Keratinocyte (primary cell): ENCODE measurements around the gene CLOCK. TPM values are rescaled to one million over a fixed set of nuclear protein-coding genes. Genes with fewer than 3 reads are reported as not detected.

Experiments used
- DNase-seq: peaks from one replicate; pipeline ENCODE4 v3.0.0-alpha.2; 2011; ENCODE audit warnings: low read depth, missing footprints, low spot score
- FAIRE-seq: peaks from 2 replicates; lab custom pipeline; 2011; peaks lifted over from hg19 to GRCh38; lab: Jason Lieb, UNC
- H2AFZ ChIP-seq: 2 replicates; pipeline ENCODE4 v1.6.0; 2012; ENCODE audit warnings: low read length, control low read depth, inconsistent platforms; ENCODE audit not compliant: control insufficient read depth
- H3K27ac ChIP-seq: 2 replicates; pipeline ENCODE4 v1.5.1; 2011; ENCODE audit warnings: low read length; ENCODE audit not compliant: control insufficient read depth, insufficient read depth
- H3K27me3 ChIP-seq: 3 replicates; pipeline ENCODE4 v1.6.0; 2011; ENCODE audit warnings: low read length; ENCODE audit not compliant: control insufficient read depth, insufficient read depth; ENCODE audit errors: extremely low read depth
- H3K36me3 ChIP-seq, 2 experiments: 2 replicates in 1 of 2; 3 replicates in 1 of 2; pipeline ENCODE4 v1.5.1; 2011; ENCODE audit warnings: low read length in 2 of 2, mild to moderate bottlenecking in 1 of 2; ENCODE audit not compliant: control insufficient read depth in 2 of 2, insufficient read depth in 2 of 2; ENCODE audit errors: extremely low read depth in 1 of 2
- H3K4me1 ChIP-seq: 3 replicates; pipeline ENCODE4 v1.5.1; 2011; ENCODE audit warnings: low read length; ENCODE audit not compliant: control insufficient read depth, insufficient read depth; ENCODE audit errors: extremely low read depth
- H3K4me2 ChIP-seq: 3 replicates; pipeline ENCODE4 v1.6.0; 2011; ENCODE audit warnings: low read depth, low read length; ENCODE audit not compliant: control insufficient read depth, insufficient read depth; ENCODE audit errors: extremely low read depth
- H3K4me3 ChIP-seq, 3 experiments: fragments of 200-600 bp in 1 of 3; sonication (generic) in 1 of 3; 2 replicates in 2 of 3; 3 replicates in 1 of 3; pipeline ENCODE4 v1.5.1; 2011 to 2016; ENCODE audit warnings: low read length in 3 of 3, mild to moderate bottlenecking in 3 of 3, control low read depth in 2 of 3, inconsistent platforms in 1 of 3, low read depth in 1 of 3, mixed read lengths in 1 of 3, mixed run types in 1 of 3, moderate library complexity in 1 of 3; ENCODE audit not compliant: control insufficient read depth in 2 of 3, insufficient read depth in 2 of 3; ENCODE audit errors: extremely low read depth in 1 of 3
- H3K79me2 ChIP-seq: 2 replicates; pipeline ENCODE4 v1.6.0; 2012; ENCODE audit warnings: low read length; ENCODE audit not compliant: control insufficient read depth, insufficient read depth
- H3K9ac ChIP-seq: 3 replicates; pipeline ENCODE4 v1.6.0; 2011; ENCODE audit warnings: low read length; ENCODE audit not compliant: control insufficient read depth, insufficient read depth; ENCODE audit errors: extremely low read depth
- H3K9me1 ChIP-seq: 3 replicates; pipeline ENCODE4 v1.6.0; 2011; ENCODE audit warnings: low read length; ENCODE audit not compliant: control insufficient read depth, insufficient read depth; ENCODE audit errors: extremely low read depth
- H3K9me3 ChIP-seq: 2 replicates; pipeline ENCODE4 v1.5.1; 2012; ENCODE audit warnings: low read depth, low read length; ENCODE audit not compliant: control insufficient read depth
- H4K20me1 ChIP-seq: 3 replicates; pipeline ENCODE4 v1.6.0; 2011; ENCODE audit warnings: low read length; ENCODE audit not compliant: control insufficient read depth, insufficient read depth; ENCODE audit errors: extremely low read depth
- EZH2 ChIP-seq: IDR thresholded peaks from one replicate; pipeline ENCODE4 v1.6.1; 2012; ENCODE audit warnings: inconsistent platforms, mild to moderate bottlenecking, low read length, moderate library complexity
- dilution Hi-C: fragments of 300-500 bp; cut with MboI; formaldehyde crosslinking; loops from one replicate; pipeline ENCODE4 v1.7.0; 2020; ENCODE audit warnings: low sequenced_read_pairs; ENCODE audit not compliant: extremely low pct_ligation_motif_present
- polyA plus RNA-seq, 5 experiments: library from polyadenylated mRNA; depleted of rRNA in 3 of 5; stranded (reverse) in 3 of 5; stranded (forward) in 1 of 5; unstranded in 1 of 5; fragments of >200 nt; gene quantifications; 1 replicate in 1 of 5; 2 replicates in 3 of 5; 3 replicates in 1 of 5; pipeline versions ENCODE4 v1.2.1 to v1.2.3, GENCODE V29; 2011 to 2012; ENCODE audit warnings: missing spikeins in 2 of 5, low read depth in 1 of 5, low replicate concordance in 1 of 5
- TF ChIP-seq, protein P1 (sequence below), 3 experiments: IDR thresholded peaks in 1 of 3; conservative IDR thresholded peaks in 1 of 3; optimal IDR thresholded peaks in 1 of 3; 2 replicates in 2 of 3; 3 replicates in 1 of 3; pipeline versions ENCODE3 to v1.5.1; 2011; ENCODE audit warnings: low read length in 3 of 3, mild to moderate bottlenecking in 3 of 3, moderate library complexity in 2 of 3, control low read depth in 1 of 3, inconsistent platforms in 1 of 3; ENCODE audit not compliant: insufficient read depth in 2 of 3; ENCODE audit errors: extremely low read depth in 1 of 3

The CLOCK gene
- polyA plus RNA-seq, 1 donor (not counting 4 experiments of a cell fraction or from before 2014, with no cell fraction given), result 27.1 TPM

DNA sequence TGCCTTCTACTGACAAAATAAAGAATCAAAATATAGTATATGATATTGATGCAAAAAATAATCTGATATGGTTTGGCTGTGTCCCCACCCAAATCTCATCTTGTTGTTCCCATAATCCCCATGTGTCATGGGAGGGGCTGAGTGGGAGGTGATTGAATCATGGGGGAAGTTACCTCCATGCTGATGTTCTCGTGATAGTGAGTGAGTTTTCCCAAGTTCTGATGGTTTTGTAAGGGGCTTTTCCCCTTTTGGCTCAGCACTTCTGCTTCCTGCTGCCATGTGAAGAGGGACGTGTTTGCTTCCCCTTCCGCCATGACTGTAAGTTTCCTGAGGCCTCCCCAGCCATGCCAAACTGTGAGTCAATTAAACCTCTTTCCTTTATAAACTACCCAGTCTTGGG, 80.7 kb downstream of the CLOCK start:
- Histone ChIP-seq H3K4me2 (no peak overlapping the region), H3K4me1 (no peaks in the 10 kb centered on the region), H3K9ac (no peak overlapping the region), H3K9me3 (no peaks in the 10 kb centered on the region), H3K36me3 (peaks cover 0 to 2% of the 10 kb centered on the region in 2 experiments), H3K79me2 (no peaks in the 10 kb centered on the region), H3K27me3 (no peaks in the 10 kb centered on the region), H2AFZ (no peak overlapping the region), H3K4me3 (no peak overlapping the region), H3K27ac (no peak overlapping the region), H4K20me1 (no peaks in the 10 kb centered on the region), H3K9me1 (no peaks in the 10 kb centered on the region)
- dilution Hi-C loops, result no loop called here
- FAIRE-seq (no peak), DNase-seq (no peak)
- TF ChIP-seq, protein P1, sequence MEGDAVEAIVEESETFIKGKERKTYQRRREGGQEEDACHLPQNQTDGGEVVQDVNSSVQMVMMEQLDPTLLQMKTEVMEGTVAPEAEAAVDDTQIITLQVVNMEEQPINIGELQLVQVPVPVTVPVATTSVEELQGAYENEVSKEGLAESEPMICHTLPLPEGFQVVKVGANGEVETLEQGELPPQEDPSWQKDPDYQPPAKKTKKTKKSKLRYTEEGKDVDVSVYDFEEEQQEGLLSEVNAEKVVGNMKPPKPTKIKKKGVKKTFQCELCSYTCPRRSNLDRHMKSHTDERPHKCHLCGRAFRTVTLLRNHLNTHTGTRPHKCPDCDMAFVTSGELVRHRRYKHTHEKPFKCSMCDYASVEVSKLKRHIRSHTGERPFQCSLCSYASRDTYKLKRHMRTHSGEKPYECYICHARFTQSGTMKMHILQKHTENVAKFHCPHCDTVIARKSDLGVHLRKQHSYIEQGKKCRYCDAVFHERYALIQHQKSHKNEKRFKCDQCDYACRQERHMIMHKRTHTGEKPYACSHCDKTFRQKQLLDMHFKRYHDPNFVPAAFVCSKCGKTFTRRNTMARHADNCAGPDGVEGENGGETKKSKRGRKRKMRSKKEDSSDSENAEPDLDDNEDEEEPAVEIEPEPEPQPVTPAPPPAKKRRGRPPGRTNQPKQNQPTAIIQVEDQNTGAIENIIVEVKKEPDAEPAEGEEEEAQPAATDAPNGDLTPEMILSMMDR (optimal IDR thresholded peaks at IDR 0.05 in 1 of 3, IDR thresholded peaks at IDR 0.05 in 1 of 3, conservative IDR thresholded peaks at IDR 0.05 in 1 of 3; ENCODE audit: extremely low read depth in 1 of 3, insufficient read depth in 2 of 3, low read length in 3 of 3), result no peak
- TF ChIP-seq EZH2, result no peak

DNA sequence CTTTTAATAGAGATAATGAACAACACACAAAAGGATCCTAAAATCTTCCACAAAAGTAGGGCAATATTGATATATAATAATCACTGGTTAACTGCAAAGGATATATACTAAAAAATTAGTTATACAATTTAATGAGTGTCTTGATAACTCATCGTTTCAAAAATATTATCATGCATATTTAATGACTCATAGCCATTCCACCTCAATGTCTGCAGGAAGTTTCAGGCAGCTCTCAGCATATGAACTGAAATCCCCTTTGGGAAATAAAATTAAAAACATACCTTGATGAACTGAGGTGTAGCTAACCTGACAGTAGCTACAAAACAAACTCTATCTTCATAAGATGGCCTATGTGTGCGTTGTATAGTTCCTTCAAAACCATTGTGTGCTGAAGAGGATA, 88.1 kb downstream of the CLOCK start:
- peak overlapping the region; percentile 66 for H3K4me2 ChIP-seq
- H3K36me3 ChIP-seq, result peaks cover 3 to 7% of the 10 kb centered on the region in 2 experiments
- H3K9ac ChIP-seq, result no peak overlapping the region
- DNase-seq (no peak), FAIRE-seq (peak; percentile 69)
- no peak overlapping the region for H3K4me3 ChIP-seq
- H3K79me2 ChIP-seq, result no peaks in the 10 kb centered on the region
- H2AFZ ChIP-seq, result no peak overlapping the region
- no peaks in the 10 kb centered on the region for H3K27me3 ChIP-seq
- peaks cover 12% of the 10 kb centered on the region for H3K4me1 ChIP-seq
- H3K9me3 ChIP-seq, result no peaks in the 10 kb centered on the region
- dilution Hi-C loops, result no loop called here
- no peaks in the 10 kb centered on the region for H4K20me1 ChIP-seq
- TF ChIP-seq, protein P1 (optimal IDR thresholded peaks at IDR 0.05 in 1 of 3, IDR thresholded peaks at IDR 0.05 in 1 of 3, conservative IDR thresholded peaks at IDR 0.05 in 1 of 3; ENCODE audit: extremely low read depth in 1 of 3, insufficient read depth in 2 of 3, low read length in 3 of 3), result no peak
- TF ChIP-seq EZH2, result no peak
- H3K9me1 ChIP-seq, result no peaks in the 10 kb centered on the region
- H3K27ac ChIP-seq, result peak overlapping the region; percentile 37
